Osteocyte (in vitro differentiated cells): ENCODE measurements around the gene CCDC198. TPM values are rescaled to one million over a fixed set of nuclear protein-coding genes. Genes with fewer than 3 reads are reported as not detected.

Experiments used
- DNase-seq: peaks from one replicate; pipeline ENCODE4 v3.0.0; 2021; ENCODE audit warnings: mixed read lengths; ENCODE audit not compliant: unreplicated experiment; ENCODE audit errors: extremely low spot score
- H3K27ac Mint-ChIP-seq: one replicate; pipeline ENCODE4 v1.8.0; 2021; ENCODE audit warnings: mild to moderate bottlenecking, mixed read lengths; ENCODE audit not compliant: unreplicated experiment
- H3K27me3 Mint-ChIP-seq: one replicate; pipeline ENCODE4 v1.8.0; 2021; ENCODE audit warnings: mixed read lengths; ENCODE audit not compliant: unreplicated experiment
- H3K36me3 Mint-ChIP-seq: one replicate; pipeline ENCODE4 v1.8.0; 2021; ENCODE audit warnings: mixed read lengths; ENCODE audit not compliant: unreplicated experiment
- H3K4me1 Mint-ChIP-seq: one replicate; pipeline ENCODE4 v1.8.0; 2021; ENCODE audit warnings: mixed read lengths; ENCODE audit not compliant: unreplicated experiment
- H3K4me3 Mint-ChIP-seq: one replicate; pipeline ENCODE4 v1.8.0; 2021; ENCODE audit warnings: mild to moderate bottlenecking, moderate library complexity, mixed read lengths; ENCODE audit not compliant: unreplicated experiment
- H3K9me3 Mint-ChIP-seq: one replicate; pipeline ENCODE4 v1.8.0; 2021; ENCODE audit warnings: mixed read lengths; ENCODE audit not compliant: unreplicated experiment
- total RNA-seq: library from RNA; stranded (reverse); gene quantifications from 2 replicates; pipeline ENCODE4 v1.2.1, GENCODE V29; 2021
- TF ChIP-seq, protein P1 (sequence below): fragments of 200-600 bp; sonication (generic); IDR thresholded peaks from 2 replicates; pipeline ENCODE4 v1.5.0; 2021; ENCODE audit warnings: antibody characterized with exemption, mild to moderate bottlenecking, moderate library complexity

CCDC198 gene
- total RNA-seq, 1 donor from 2014 or later, result not detected

DNA sequence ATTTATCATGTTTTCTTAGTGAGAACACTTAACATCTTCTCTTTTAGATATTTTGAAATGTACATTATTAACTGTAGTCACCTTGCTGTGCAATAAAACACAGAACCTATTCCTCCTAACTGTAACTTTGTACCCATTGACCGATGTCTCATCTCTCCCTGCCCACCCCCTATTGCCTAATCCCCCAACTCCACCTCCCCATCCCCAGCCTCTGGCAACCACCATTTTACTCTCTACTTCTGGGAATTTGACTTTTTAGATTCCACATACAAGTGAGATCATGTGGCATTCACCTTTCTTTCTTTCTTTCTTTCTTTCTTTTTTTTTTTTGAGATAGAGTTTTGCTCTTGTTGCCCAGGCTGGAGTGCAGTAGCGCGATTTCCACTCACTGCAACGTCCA is 4.4 kb upstream of the CCDC198 start:
- no peak overlapping the region for H3K4me3 Mint-ChIP-seq
- H3K36me3 Mint-ChIP-seq, result no peaks in the 10 kb centered on the region
- no peaks in the 10 kb centered on the region for H3K4me1 Mint-ChIP-seq
- no peak overlapping the region for H3K27ac Mint-ChIP-seq
- no peaks in the 10 kb centered on the region for H3K9me3 Mint-ChIP-seq
- no peak for DNase-seq
- no peaks in the 10 kb centered on the region for H3K27me3 Mint-ChIP-seq
- TF ChIP-seq, protein P1, sequence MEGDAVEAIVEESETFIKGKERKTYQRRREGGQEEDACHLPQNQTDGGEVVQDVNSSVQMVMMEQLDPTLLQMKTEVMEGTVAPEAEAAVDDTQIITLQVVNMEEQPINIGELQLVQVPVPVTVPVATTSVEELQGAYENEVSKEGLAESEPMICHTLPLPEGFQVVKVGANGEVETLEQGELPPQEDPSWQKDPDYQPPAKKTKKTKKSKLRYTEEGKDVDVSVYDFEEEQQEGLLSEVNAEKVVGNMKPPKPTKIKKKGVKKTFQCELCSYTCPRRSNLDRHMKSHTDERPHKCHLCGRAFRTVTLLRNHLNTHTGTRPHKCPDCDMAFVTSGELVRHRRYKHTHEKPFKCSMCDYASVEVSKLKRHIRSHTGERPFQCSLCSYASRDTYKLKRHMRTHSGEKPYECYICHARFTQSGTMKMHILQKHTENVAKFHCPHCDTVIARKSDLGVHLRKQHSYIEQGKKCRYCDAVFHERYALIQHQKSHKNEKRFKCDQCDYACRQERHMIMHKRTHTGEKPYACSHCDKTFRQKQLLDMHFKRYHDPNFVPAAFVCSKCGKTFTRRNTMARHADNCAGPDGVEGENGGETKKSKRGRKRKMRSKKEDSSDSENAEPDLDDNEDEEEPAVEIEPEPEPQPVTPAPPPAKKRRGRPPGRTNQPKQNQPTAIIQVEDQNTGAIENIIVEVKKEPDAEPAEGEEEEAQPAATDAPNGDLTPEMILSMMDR, result no peak

DNA sequence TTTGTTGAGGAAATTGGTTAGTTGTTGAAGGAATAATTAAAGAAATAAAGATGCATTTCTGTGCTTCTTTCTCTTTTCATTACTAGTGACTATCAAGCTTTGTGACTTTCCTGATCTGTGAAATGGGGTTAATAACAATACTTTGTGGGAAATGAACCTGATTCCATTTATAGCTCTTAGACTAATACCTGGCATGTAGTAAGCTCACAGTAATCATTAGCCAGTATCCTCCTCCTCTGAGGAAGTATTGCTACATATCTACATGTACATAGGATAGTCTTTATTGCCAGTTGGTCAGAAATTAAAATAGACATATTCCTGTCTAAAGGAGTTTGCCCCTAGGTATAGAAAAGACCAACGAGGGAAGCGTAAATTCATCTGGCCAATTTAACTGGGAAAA is 1.8 kb upstream of the CCDC198 start:
- Mint-ChIP-seq H3K4me3 (no peak overlapping the region), H3K4me1 (no peaks in the 10 kb centered on the region)

DNA sequence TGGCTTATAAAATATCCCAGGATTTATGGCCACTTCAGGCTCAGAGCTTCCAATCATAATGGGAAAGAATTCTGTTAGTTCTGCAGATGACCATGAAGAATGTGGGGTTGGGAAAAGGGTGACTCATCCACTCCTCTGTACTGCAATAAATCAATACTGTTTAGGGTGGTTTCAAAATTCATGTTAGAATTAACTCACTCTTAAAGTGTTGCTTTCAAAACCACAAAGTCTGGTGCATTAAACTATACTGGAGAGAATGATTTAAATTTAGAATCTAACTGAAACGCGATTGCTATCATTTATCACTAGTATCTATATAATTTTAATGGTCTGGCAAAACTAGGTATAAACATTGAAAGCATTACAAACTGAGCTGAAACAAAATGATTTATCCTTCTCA is 798 bp downstream of the CCDC198 start:
- H3K36me3 Mint-ChIP-seq, result no peaks in the 10 kb centered on the region
- no peak overlapping the region for H3K4me3 Mint-ChIP-seq
- no peak for DNase-seq
- TF ChIP-seq, protein P1, result no peak
- no peak overlapping the region for H3K27ac Mint-ChIP-seq
- H3K4me1 Mint-ChIP-seq, result no peaks in the 10 kb centered on the region
- peaks cover 4% of the 10 kb centered on the region for H3K27me3 Mint-ChIP-seq
- H3K9me3 Mint-ChIP-seq, result no peaks in the 10 kb centered on the region

More for the DNA sequence above, 1.8 kb upstream of the CCDC198 start:
- peaks cover 4% of the 10 kb centered on the region for H3K27me3 Mint-ChIP-seq
- H3K27ac Mint-ChIP-seq, result no peak overlapping the region
- TF ChIP-seq, protein P1, result no peak
- no peak for DNase-seq
- H3K9me3 Mint-ChIP-seq, result no peaks in the 10 kb centered on the region
- no peaks in the 10 kb centered on the region for H3K36me3 Mint-ChIP-seq

DNA sequence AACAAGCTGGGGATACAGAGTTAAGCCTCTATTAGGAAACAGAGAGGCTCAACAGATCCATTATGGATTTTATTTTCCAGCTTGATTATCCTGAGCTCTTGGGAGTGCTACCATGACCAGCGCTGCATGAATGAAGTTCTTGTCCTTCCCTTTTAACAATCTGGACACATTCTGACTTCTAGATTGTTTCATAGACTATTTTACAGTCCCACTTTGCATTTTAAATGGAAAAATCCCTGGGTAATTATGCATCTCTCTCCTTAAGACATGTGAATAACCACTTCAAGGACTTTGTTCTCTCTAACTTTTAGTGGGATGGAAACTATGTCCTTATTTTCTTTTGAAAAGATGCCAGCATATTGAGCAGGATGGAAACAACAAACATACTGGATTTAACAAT is 2.0 kb downstream of the CCDC198 start:
- Mint-ChIP-seq H3K27ac (no peak overlapping the region), H3K4me3 (no peak overlapping the region), H3K9me3 (no peaks in the 10 kb centered on the region), H3K27me3 (peaks cover 4% of the 10 kb centered on the region), H3K36me3 (no peaks in the 10 kb centered on the region), H3K4me1 (no peaks in the 10 kb centered on the region)
- TF ChIP-seq, protein P1, result no peak
- DNase-seq, result no peak

DNA sequence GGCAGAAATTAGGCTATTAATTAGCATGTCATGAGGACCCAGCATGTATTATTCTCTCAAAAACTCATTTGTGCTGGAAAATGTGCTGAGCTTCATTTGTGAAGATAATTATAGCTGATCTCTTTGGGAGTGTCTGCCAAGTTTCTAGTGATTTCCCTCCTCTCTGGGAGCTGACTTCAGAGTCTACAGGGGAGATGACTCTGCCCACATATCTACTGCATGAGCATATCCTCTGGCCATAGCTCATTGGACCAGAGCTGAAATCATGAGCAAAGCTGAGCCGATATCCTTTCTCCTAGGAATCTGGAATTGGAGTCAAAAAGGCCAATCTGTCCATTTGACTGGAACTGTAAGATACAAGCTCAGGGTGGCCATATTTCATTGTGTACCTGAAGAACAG is 5.9 kb downstream of the CCDC198 start:
- no peak for DNase-seq
- TF ChIP-seq, protein P1, result no peak

More for the DNA sequence above, 5.9 kb downstream of the CCDC198 start:
- Mint-ChIP-seq H3K4me1 (no peaks in the 10 kb centered on the region), H3K27me3 (peaks cover 4% of the 10 kb centered on the region), H3K36me3 (no peaks in the 10 kb centered on the region), H3K4me3 (no peak overlapping the region), H3K9me3 (no peaks in the 10 kb centered on the region), H3K27ac (no peak overlapping the region)
